ENCODE data around the gene MCC. TPM values are rescaled to one million over a fixed set of nuclear protein-coding genes. Genes with fewer than 3 reads are reported as not detected.

MCC gene
- total and polyA plus RNA-seq, 12 donors = 1.8 to 12.6 (median 8.9) TPM

DNA sequence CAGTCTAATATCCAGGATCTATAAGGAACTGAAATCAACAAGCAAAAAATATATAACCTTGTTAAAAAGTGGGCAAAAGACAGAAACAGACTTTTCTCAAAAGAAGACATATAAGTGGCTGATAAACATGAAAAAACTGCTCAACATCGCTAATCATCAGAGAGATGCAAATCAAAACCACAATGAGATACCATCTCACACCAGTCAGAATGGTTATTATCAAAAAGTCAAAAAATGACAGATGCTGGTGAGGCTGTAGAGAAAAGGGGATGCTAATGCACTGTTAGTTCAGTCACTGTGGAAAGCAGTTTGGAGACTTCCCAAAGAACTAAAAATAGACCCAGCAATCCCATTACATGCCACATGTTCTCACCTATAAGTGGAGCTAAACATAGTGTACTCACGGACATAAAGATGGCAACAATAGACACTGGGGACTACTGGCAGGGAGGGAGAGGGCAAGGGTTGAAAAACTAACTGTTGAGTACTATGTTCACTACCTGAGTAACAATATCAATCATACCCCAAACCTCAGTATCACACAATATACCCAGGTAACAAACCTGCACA is 41.8 kb downstream of the MCC start:
- H3K27ac ChIP-seq = no peak overlapping the region
- H3K4me3 ChIP-seq = no peak overlapping the region
- intact Hi-C loops (cut with DNase I) = no loop called here
- 77 to 89% (median 84%) methylated on average over 2 of the region's 2 CpGs for WGBS, 4 donors
- H3K27me3 ChIP-seq = no peaks in the 10 kb centered on the region
- peaks cover 0 to 5% (median 0%) of the 10 kb centered on the region in 3 donors for H3K9me3 ChIP-seq (replicated peaks in 1 of 3)
- TF ChIP-seq, protein P1, sequence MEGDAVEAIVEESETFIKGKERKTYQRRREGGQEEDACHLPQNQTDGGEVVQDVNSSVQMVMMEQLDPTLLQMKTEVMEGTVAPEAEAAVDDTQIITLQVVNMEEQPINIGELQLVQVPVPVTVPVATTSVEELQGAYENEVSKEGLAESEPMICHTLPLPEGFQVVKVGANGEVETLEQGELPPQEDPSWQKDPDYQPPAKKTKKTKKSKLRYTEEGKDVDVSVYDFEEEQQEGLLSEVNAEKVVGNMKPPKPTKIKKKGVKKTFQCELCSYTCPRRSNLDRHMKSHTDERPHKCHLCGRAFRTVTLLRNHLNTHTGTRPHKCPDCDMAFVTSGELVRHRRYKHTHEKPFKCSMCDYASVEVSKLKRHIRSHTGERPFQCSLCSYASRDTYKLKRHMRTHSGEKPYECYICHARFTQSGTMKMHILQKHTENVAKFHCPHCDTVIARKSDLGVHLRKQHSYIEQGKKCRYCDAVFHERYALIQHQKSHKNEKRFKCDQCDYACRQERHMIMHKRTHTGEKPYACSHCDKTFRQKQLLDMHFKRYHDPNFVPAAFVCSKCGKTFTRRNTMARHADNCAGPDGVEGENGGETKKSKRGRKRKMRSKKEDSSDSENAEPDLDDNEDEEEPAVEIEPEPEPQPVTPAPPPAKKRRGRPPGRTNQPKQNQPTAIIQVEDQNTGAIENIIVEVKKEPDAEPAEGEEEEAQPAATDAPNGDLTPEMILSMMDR (IDR thresholded peaks at IDR 0.05) = no peak
- TF ChIP-seq POLR2A (IDR thresholded peaks at IDR 0.05) = no peak
- DNase-seq = no peak
- no peaks in the 10 kb centered on the region for H3K4me1 ChIP-seq (replicated peaks in 1 of 2)
- no peaks in the 10 kb centered on the region for H3K36me3 ChIP-seq (replicated peaks in 1 of 2)

DNA sequence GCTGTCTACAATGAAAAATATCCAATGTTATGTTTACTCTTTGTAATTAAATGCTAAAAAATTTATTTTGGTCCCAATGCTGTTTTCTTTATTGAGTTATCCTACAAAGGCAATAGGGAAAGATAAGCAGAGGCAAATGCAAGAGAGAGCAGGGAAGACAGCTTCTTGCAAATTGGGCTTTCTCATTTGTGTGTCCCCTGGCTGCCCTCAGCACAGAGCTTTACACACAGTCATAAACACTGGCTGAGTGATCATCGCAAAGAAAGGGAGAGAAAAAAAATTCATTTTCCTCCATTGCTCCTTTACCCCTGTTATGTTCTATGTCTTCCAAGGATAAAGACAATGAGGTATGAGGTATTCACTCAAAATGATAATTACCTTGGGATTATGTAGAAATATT is 51.1 kb downstream of the MCC start:
- H3K9me3 ChIP-seq (replicated peaks in 1 of 3) = no peaks in the 10 kb centered on the region
- no peaks in the 10 kb centered on the region for H3K27me3 ChIP-seq
- intact Hi-C loops (cut with DNase I) = no loop called here
- no peaks in the 10 kb centered on the region for H3K4me1 ChIP-seq (replicated peaks in 1 of 2)
- H3K27ac ChIP-seq = no peak overlapping the region
- H3K36me3 ChIP-seq (replicated peaks in 1 of 2) = no peaks in the 10 kb centered on the region
- WGBS, 4 donors = 63 to 87% (median 76%) methylated on average over 1 of the region's 1 CpG
- no peak overlapping the region for H3K4me3 ChIP-seq
- TF ChIP-seq, protein P1 (IDR thresholded peaks at IDR 0.05) = no peak
- TF ChIP-seq POLR2A (IDR thresholded peaks at IDR 0.05) = no peak
- no peak for DNase-seq

DNA sequence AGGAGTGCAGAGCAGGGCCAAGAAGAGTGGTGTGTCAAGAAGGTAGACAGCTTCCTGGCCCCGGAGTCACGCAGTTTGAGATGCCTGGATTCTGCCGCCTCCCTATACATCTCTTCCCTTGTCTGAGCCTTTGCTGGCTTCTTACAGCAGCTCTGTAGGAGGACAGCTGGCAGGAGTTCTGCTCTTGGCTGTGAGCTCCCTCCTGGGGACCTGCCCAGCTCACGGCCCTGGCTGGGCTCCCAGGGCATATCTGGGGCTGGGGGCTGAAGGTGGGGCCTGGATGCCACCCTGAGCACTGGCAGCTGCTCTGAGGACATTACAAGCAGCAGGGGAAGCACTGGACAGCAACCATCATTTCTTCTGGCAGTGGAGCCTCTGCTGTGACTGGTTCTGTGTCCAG is 52.7 kb downstream of the MCC start:
- no peaks in the 10 kb centered on the region for H3K27me3 ChIP-seq
- no peaks in the 10 kb centered on the region for H3K9me3 ChIP-seq (replicated peaks in 1 of 3)
- intact Hi-C loops (cut with DNase I) = no loop called here
- whole genome bisulfite sequencing, 4 donors = 83 to 96% (median 89%) methylated on average over 3 to 4 of the region's 4 CpGs
- no peak for DNase-seq
- no peak for TF ChIP-seq POLR2A (IDR thresholded peaks at IDR 0.05)
- TF ChIP-seq, protein P1 (IDR thresholded peaks at IDR 0.05) = no peak
- no peaks in the 10 kb centered on the region for H3K36me3 ChIP-seq (replicated peaks in 1 of 2)
- H3K27ac ChIP-seq = no peak overlapping the region
- H3K4me3 ChIP-seq = no peak overlapping the region
- no peaks in the 10 kb centered on the region for H3K4me1 ChIP-seq (replicated peaks in 1 of 2)

DNA sequence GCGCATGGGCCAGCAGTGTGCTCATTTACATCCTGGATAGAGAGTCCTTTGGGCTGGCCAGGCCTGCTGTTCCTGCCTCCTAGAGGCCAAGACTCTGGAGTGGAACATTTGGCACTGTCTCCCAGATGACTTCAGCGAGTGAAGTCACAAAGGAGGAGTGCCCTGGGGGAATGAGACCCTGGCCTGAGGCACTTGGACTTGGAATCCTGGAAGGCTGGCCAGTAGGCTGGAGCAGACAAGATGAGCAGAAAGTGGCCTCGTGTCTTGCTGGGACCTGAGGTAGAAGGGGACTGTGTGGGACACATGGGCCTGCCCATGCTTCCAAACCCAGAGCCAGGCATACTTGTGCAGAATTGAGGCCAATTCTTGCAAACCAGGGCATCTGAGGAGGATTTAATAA is 53.4 kb downstream of the MCC start, which contains the start of gene TSSK1B:
TSS of gene TSSK1B (minus strand) at position 101 of the 400 bp plus-strand sequence. CDS start 150 bp downstream, outside the sequence.
- Histone ChIP-seq H3K27ac (no peak within 1 kb of the TSS), H3K9me3 (replicated peaks in 1 of 3) (no peaks in the 10 kb centered on the region), H3K27me3 (no peaks in the 10 kb centered on the region), H3K4me1 (replicated peaks in 1 of 2) (no peaks in the 10 kb centered on the region), H3K4me3 (no peak within 1 kb of the TSS), H3K36me3 (replicated peaks in 1 of 2) (no peaks in the 10 kb centered on the region)
- DNase-seq = no peak
- intact Hi-C loops (cut with DNase I) = no loop called here
- 84 to 92% (median 89%) methylated on average over 2 to 3 of the region's 3 CpGs for WGBS, 4 donors
- TF ChIP-seq, protein P1 (IDR thresholded peaks at IDR 0.05) = no peak
- no peak for TF ChIP-seq POLR2A (IDR thresholded peaks at IDR 0.05)
